NCI-H524 (cell line): ENCODE data around the gene RRAGD.

Experiments used
- DNase-seq, 2 experiments: peaks; one replicate each; lab custom pipeline; 2025; lab: John Stamatoyannopoulos, UW

Gene RRAGD

GRCh38 chr6:89375427-89376267 lies 36.4 kb downstream of the RRAGD start:
- peak; percentile 94 to 99 for DNase-seq

GRCh38 chr6:89372506-89372901 lies 39.6 kb downstream of the RRAGD start:
- DNase-seq: no peak

GRCh38 chr6:89371849-89372505 lies 40.1 kb downstream of the RRAGD start:
- peak; percentile 39 to 72 for DNase-seq

- DNase-seq: peak in 1 of 2 experiments; percentile 44
Observed at GRCh38 chr6:89368999-89369398, 43.1 kb downstream of the RRAGD start.

- peak; percentile 44 to 54 for DNase-seq
Observed at GRCh38 chr6:89368107-89368506, 44.0 kb downstream of the RRAGD start.

GRCh38 chr6:89364586-89364985 lies 47.5 kb downstream of the RRAGD start:
- no peak for DNase-seq

GRCh38 chr6:89361171-89361570 lies 50.9 kb downstream of the RRAGD start:
- DNase-seq: no peak

- no peak for DNase-seq
Observed at GRCh38 chr6:89360415-89360999, 51.6 kb downstream of the RRAGD start.

- DNase-seq: no peak
Observed at GRCh38 chr6:89359561-89359960, 52.5 kb downstream of the RRAGD start.

GRCh38 chr6:89357390-89357789 lies 54.7 kb downstream of the RRAGD start:
- DNase-seq: no peak

GRCh38 chr6:89356642-89357170 lies 55.4 kb downstream of the RRAGD start:
- peak in 1 of 2 experiments; percentile 10 for DNase-seq

GRCh38 chr6:89355511-89356194 lies 56.4 kb downstream of the RRAGD start:
- DNase-seq: no peak

- DNase-seq: peak; percentile 49 to 92
Observed at GRCh38 chr6:89353702-89354392, 58.2 kb downstream of the RRAGD start.

- no peak for DNase-seq
Observed at GRCh38 chr6:89353118-89353556, 58.9 kb downstream of the RRAGD start.

GRCh38 chr6:89352278-89353117 lies 59.6 kb downstream of the RRAGD start, which contains the start of gene UBE2J1:
TSS of gene UBE2J1 (minus strand) at chr6:89352722. CDS start at chr6:89352569, 153 bp downstream.
- peak in 1 of 2 experiments; percentile 35 for DNase-seq

GRCh38 chr6:89351671-89352277 lies 60.3 kb downstream of the RRAGD start:
- no peak for DNase-seq

- DNase-seq: no peak
Observed at GRCh38 chr6:89350281-89350966, 61.6 kb downstream of the RRAGD start.

GRCh38 chr6:89348372-89348771 lies 63.7 kb downstream of the RRAGD start:
- no peak for DNase-seq

- no peak for DNase-seq
Observed at GRCh38 chr6:89347825-89348224, 64.2 kb downstream of the RRAGD start.
